NCI-H146 (cell line): ENCODE data around the gene PPP1R3E.
"Not testable (repeated sequence)": the region's sequence is repeated elsewhere in the genome, so short reads cannot be mapped to it uniquely, and the experiment has no call there.

ENCODE experiments used
- DNase-seq: peaks from one replicate; lab custom pipeline; 2025; lab: John Stamatoyannopoulos, UW

The PPP1R3E gene

GRCh38 chr14:23302290-23303225 is at the start of gene PPP1R3E:
Gene PPP1R3E (minus strand): TSS chr14:23302859. CDS start chr14:23302576, 283 bp downstream.
- DNase-seq = peak; percentile 84

GRCh38 chr14:23351681-23352505 is 49.2 kb upstream of the PPP1R3E start:
- peak; percentile 40 for DNase-seq

GRCh38 chr14:23349156-23349845 is 46.6 kb upstream of the PPP1R3E start:
- DNase-seq = no peak

GRCh38 chr14:23348297-23348655 is 45.6 kb upstream of the PPP1R3E start:
- DNase-seq = no peak

GRCh38 chr14:23347406-23348296 is 45.0 kb upstream of the PPP1R3E start:
- no peak for DNase-seq

- no peak for DNase-seq
Measured at GRCh38 chr14:23346693-23347405, 44.2 kb upstream of the PPP1R3E start.

- peak; percentile 14 for DNase-seq
Measured at GRCh38 chr14:23345987-23346692, 43.5 kb upstream of the PPP1R3E start.

- no peak for DNase-seq
Measured at GRCh38 chr14:23344481-23344880, 41.8 kb upstream of the PPP1R3E start.

- DNase-seq = no peak
Measured at GRCh38 chr14:23339506-23340268, 37.0 kb upstream of the PPP1R3E start.

GRCh38 chr14:23335623-23336022 is 33.0 kb upstream of the PPP1R3E start:
- DNase-seq = no peak

GRCh38 chr14:23327947-23328744 is 25.5 kb upstream of the PPP1R3E start:
- DNase-seq = peak; percentile 69

GRCh38 chr14:23326491-23327332 is 24.1 kb upstream of the PPP1R3E start:
- no peak for DNase-seq

- DNase-seq = not testable (repeated sequence)
Measured at GRCh38 chr14:23325746-23326145, 23.1 kb upstream of the PPP1R3E start.

GRCh38 chr14:23324993-23325392 is 22.3 kb upstream of the PPP1R3E start:
- no peak for DNase-seq

GRCh38 chr14:23324455-23324846 is 21.8 kb upstream of the PPP1R3E start:
- no peak for DNase-seq

- no peak for DNase-seq
Measured at GRCh38 chr14:23323838-23324454, 21.3 kb upstream of the PPP1R3E start.
